ENCODE data around the gene CLK4.

Gene CLK4

DNA sequence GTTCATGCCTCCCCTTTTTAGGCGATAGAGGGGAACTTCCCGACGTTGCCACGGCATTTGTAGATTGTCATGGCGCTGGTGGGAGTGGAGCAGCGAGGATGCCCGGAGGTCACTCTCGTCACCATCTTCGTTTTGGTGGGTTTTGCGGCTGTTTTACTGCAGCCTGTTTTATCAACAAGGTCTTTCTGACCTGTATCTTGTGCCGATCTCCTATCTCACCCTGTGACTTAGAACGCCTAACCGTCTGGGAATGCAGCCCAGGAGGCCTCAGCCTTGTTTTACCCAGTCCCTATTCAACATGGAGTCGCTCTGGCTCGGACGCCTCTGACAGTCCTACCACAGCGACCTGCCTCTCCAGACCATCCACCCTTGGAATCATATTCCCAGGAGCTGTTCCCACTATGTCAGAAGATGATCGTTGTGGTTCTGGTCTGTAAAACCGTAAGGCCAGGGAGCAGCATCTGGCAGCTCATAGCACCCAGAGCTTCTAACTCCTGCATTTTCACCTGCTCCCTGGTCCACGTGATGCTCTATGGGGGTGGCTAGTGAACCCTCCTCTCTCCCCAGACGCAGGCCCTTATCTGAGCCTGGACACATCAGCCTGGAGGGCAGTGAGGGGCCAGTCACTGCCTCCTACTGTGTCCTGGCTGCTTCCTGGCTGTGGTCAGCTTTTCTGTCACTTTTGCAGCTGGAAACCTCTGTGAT is 35.1 kb upstream of the CLK4 start:
- TF ChIP-seq, protein P1, sequence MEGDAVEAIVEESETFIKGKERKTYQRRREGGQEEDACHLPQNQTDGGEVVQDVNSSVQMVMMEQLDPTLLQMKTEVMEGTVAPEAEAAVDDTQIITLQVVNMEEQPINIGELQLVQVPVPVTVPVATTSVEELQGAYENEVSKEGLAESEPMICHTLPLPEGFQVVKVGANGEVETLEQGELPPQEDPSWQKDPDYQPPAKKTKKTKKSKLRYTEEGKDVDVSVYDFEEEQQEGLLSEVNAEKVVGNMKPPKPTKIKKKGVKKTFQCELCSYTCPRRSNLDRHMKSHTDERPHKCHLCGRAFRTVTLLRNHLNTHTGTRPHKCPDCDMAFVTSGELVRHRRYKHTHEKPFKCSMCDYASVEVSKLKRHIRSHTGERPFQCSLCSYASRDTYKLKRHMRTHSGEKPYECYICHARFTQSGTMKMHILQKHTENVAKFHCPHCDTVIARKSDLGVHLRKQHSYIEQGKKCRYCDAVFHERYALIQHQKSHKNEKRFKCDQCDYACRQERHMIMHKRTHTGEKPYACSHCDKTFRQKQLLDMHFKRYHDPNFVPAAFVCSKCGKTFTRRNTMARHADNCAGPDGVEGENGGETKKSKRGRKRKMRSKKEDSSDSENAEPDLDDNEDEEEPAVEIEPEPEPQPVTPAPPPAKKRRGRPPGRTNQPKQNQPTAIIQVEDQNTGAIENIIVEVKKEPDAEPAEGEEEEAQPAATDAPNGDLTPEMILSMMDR (IDR thresholded peaks at IDR 0.05; ENCODE audit: extremely low read depth, insufficient read depth, missing control alignments), result no peak
- DNase-seq (ENCODE audit: low spot score), result no peak
- in situ Hi-C loops (cut with MboI; ENCODE audit: low pct_unique_long_range_greater_than_20kb, low sequenced_read_pairs, unreplicated experiment), result no loop called here

DNA sequence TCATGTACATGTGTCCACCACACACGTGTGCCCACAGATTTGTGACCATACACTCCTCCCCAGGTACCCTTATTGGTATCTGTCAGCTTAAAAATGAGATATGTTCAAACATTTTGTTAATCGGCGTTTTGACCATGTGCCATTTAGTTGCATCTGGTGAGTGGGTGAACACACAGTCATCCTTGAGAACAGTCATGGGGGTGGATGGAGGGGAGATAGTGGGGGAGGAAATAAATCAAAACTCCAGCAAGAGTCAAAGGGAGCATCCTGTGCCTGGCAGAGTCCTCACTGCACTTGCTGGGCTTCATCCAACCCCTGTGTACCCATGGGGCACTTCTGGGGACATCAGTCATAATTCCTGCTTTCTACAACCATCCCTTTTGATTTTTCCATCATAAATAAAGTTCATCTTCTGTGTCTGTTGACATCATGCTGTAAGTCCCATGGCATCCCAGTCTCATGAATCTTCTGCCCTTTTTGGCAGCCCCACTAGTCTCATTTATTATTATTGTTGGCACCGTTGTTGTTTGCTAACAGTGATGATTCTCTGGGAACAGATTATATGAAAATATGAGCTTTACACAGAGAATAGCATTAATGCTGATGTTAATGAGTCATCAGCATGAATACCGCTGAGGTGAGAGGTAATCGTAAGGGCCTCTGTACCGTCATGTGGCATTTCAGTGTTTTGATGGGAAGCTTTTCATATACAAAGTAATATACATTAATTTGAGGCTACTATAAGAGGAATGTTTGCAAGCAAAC is 24.4 kb upstream of the CLK4 start:
- DNase-seq (ENCODE audit: low spot score), result no peak
- in situ Hi-C loops (cut with MboI; ENCODE audit: low pct_unique_long_range_greater_than_20kb, low sequenced_read_pairs, unreplicated experiment), result no loop called here
- TF ChIP-seq, protein P1 (IDR thresholded peaks at IDR 0.05; ENCODE audit: extremely low read depth, insufficient read depth, missing control alignments), result no peak

DNA sequence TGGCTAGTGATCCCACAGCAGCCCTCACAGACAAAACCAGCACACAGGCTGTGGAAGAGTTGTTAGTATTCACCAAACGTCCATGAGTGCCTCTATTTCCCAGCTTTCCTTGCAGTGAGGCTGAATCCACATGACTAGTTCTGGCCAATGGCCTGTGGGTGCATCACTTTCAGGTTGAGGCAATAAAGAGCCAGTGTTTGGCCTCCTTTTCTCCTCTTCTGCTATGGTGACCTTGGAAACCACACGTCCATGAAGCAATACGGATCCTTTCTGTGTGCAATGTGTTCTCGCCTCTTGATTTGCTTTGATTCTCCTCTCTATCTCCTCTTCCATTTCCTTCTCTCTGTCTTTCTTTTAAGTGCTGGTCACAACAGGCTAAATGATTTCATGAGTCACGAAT is 23.4 kb upstream of the CLK4 start:
- TF ChIP-seq, protein P1 (IDR thresholded peaks at IDR 0.05; ENCODE audit: extremely low read depth, insufficient read depth, missing control alignments), result no peak
- in situ Hi-C loops (cut with MboI; ENCODE audit: low pct_unique_long_range_greater_than_20kb, low sequenced_read_pairs, unreplicated experiment), result no loop called here

DNA sequence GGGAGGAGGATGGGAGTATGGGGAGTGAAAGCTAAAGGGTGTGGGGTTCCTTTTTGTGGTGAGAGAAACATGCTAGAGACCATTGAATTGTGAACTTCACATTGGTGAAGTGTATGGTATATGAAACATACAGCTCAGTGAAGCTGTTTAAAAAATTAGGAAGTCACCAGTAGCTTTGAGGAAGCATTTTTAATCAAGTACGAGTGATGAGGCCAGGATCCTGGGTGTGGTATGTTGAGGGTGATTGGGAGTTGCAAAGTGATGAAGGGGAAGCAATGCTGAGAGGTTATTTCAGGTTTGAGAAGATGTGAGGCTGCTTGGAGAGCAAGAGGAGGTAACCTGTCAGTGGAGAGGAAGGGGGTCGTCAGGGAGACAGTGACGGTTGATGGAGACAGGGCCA is 22.7 kb upstream of the CLK4 start:
- DNase-seq (ENCODE audit: low spot score), result no peak
- TF ChIP-seq, protein P1 (IDR thresholded peaks at IDR 0.05; ENCODE audit: extremely low read depth, insufficient read depth, missing control alignments), result no peak
- in situ Hi-C loops (cut with MboI; ENCODE audit: low pct_unique_long_range_greater_than_20kb, low sequenced_read_pairs, unreplicated experiment), result no loop called here

More for the DNA sequence above, 23.4 kb upstream of the CLK4 start:
- DNase-seq (ENCODE audit: low spot score), result no peak

DNA sequence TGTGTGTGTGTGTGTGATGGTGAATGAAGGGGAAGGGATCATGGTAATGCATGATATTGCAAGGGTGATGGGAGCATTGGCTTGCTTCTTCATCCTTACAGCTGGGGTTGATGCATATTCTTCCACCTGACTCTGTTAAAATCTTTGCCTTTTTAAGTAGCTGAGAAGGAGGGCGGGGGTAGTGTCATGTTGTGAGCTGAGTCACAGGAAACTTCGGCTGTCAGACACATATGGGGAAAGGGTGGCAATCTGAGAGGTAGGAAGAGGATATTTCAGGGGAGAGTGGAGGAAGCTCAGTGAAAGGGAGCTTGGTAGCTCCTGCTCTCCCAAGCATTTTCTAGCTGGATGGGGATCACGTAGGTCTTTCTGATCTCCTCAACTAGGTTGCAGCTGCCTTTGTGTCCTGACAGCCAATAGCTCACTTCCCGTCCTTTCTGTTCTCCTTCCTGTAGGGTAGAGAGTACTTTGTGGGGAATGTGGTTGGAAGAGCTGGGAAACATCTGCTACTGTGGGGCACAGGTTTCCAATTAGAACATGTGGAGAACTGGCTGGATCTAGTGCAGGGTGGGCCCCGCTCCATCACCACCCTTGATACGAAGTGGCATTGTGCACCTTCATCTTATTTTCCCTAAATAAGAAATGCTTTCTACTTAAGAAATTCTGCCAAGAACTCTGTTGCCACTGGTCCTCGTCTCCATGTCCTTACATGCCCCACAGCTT is 18.1 kb upstream of the CLK4 start:
- in situ Hi-C loops (cut with MboI; ENCODE audit: low pct_unique_long_range_greater_than_20kb, low sequenced_read_pairs, unreplicated experiment), result no loop called here
- TF ChIP-seq, protein P1 (IDR thresholded peaks at IDR 0.05; ENCODE audit: extremely low read depth, insufficient read depth, missing control alignments), result no peak
- DNase-seq (ENCODE audit: low spot score), result no peak

- TF ChIP-seq, protein P1 (IDR thresholded peaks at IDR 0.05; ENCODE audit: extremely low read depth, insufficient read depth, missing control alignments), result no peak
- in situ Hi-C loops (cut with MboI; ENCODE audit: low pct_unique_long_range_greater_than_20kb, low sequenced_read_pairs, unreplicated experiment), result no loop called here
- no peak for DNase-seq (ENCODE audit: low spot score)
Measured at GRCh38 chr5:178642351-178642909, 15.6 kb upstream of the CLK4 start.

All from GM13977 (cell line).